NCI-H2029 (cell line): ENCODE data around the gene CELF6.

Experiments
- DNase-seq: peaks from one replicate; lab custom pipeline; 2025; lab: John Stamatoyannopoulos, UW

CELF6 gene

DNA sequence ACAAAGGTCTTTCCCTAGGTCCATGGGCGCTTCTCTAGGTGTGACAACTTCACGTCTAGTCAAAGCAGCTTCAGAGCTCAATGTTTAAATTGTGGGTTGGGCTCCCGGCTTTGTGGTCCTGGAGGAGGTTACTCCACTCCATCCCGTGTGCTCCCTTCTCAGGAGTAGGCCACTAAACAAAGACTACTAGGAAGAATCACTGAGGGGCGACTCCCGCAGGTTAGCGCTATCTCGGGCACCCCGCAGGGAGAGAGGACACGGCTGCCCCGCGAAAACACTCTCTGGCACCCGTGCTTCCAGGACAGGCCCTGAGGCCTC is 48.1 kb downstream of the CELF6 start:
- DNase-seq, result no peak

DNA sequence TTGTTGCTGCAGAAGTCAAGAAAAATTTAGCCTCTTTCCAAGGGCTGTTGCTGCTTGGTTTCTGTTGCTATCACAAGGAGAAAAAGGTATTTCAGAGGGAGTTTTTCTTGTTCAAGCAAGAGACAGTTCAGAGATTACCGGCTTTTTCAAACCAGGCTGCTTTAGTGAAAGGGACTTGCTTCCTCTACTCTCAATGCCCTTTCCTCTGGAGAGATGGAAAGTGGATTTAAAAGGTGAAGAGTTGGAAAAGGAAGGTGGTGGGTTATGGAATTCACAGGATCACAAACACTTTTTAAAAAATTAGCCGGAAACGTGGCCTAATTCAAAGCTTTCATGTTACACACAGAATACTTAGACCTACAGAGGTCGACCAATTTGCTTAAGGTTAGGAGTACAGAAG is 48.7 kb downstream of the CELF6 start:
- DNase-seq, result no peak

DNA sequence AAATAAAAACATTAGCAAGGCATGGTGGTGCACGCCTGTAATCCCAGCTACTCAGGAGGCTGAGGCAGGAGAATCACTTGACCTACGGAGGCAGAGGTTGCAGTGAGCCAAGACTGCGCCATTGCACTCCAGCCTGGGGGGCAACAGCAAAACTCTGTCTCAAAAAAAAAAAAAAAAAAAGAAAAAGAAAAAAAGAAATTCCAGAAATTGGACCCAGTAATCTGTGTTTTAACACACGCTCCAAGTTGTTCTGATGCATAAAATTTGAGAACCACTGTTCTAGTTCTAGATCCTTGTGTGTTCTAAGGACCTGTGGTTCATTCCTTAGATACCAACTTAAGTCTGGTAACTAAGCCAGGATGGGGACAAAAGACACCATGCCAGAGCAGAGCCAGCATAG is 50.2 kb downstream of the CELF6 start:
- no peak for DNase-seq

DNA sequence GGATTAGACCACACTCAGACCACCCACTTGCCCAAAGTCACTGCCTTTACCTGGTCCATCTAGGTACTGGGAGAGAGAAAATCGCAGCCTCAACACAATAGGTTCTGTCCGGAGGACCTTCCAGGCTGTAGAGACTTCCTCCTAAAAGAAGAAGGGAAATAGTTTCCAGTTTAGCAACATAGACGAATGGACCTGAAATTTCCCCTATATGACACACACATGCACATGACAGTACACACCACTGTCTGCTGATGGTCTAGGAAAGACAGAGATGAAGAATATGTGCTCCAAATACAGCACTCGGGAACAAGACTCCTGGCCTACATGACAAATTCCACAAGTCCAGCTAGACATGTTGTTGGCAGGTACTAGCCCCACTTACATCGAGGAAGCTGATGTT is 54.9 kb downstream of the CELF6 start:
- no peak for DNase-seq

GRCh38 chr15:72252663-72253299 is 67.2 kb downstream of the CELF6 start:
- no peak for DNase-seq

DNA sequence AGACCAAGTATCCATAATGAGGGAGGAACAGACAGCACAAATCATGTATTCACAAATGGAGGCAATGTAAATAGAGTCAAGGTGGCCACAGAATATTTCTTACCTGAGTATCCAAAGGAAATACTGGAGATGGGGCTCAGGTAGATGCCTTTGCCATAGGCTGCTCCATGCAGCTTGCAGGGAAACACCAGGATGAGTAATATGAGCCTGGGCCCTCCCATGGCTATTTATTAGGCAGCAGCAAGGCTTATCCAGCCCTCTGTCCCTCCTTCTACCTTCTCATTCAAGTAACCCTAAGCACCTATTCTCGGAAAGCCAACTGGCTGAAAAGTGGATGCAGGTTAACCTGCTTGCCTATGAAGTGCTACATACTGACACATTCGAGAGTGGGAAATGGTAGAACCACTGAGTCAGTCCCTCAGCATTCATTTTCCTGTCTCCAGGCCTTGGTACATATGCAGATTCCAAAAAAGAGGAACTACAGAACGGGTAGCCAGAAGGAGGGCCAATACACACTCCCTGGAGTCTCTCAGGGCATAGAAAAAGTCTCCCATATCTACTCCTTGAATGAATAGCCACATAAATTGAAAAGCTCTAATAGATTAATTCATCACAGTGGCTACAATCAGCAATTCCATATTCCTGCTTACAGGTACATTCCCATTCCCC is 70.7 kb downstream of the CELF6 start:
- no peak for DNase-seq

DNA sequence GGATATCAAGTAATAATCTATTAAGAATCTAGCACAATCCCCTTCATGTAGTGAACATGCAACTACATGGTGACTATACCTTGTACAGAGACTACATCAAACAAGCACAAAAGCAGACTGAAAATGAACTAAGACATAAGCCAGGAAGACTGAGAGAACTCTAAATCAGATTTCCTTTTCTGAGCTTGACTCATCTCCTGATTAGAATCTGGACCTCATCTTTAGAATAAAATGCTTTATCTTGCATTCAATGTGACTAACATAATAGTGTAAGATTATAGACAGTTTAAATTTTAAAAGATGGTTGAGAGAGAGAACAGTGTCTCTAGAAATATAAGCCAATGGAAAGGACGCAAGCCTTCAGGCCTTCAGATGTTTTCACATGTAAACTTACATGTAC is 71.4 kb downstream of the CELF6 start:
- no peak for DNase-seq

DNA sequence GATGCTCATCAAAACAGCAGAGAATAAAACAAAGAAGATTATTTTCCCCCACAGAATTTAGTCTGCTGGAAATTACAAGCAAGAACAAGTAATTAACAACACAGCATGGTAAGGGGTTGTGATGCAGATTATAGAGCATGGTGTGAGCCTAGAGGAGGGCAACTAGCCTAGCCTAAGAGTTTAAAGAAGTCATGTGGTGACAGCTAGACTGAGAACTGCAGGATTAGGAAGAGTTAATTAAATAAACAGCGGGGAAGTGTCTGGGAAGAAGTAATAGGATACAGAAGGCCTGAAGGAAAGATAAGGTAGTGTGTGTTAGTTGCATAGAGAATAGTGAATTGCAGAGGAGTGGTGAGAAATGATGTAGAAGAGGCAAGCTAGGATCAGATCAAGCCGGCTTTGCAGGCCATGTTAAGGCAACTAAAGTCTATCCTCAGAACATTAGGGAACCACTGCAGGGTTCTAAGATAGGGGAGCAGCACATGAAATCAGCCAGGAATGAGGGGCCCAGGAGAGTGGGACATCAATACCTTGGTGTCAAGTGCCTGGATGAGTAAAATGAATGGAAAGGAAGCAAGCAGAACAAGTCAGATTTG is 77.1 kb downstream of the CELF6 start:
- no peak for DNase-seq

DNA sequence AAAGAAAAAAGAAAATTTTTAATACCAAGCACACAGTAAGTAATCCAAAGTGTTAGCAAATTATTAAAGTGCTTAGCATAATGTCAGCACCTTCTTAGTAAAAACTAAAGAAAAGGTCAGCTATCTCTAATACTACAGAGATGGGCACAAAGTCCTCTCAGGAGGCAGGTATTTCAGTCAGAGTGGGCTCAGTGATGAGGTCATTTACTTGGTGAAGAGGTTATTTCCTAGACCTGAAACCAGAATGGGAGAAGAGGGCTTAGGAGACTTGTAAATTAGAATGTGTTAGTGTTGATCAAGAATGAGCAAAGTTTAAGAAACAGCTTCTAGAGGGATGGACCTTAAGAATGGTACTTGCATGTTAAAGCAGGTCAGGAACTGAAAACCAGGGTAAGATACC is 80.3 kb downstream of the CELF6 start:
- no peak for DNase-seq

DNA sequence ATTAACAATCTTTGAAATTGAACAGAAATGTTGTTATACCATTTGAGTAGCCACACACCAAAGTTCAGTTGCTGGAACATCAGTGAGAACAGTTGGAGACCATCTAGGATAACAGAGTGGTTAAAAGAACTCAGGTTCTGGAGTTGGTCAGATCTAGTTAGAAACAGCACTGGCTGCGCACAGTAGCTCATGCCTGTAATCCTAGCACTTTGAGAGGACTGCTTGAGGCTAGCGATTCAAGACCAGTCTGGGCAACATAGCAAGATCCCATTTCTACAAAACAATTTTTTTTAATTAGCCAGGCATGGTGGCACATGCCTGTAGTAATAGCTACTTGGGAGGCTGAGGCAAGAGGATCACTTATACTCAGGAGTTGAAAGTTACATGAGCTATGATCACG is 81.4 kb downstream of the CELF6 start:
- no peak for DNase-seq

- DNase-seq, result no peak
Measured at GRCh38 chr15:72237853-72238224, 82.1 kb downstream of the CELF6 start.

GRCh38 chr15:72237029-72237852 is 82.7 kb downstream of the CELF6 start:
- no peak for DNase-seq

DNA sequence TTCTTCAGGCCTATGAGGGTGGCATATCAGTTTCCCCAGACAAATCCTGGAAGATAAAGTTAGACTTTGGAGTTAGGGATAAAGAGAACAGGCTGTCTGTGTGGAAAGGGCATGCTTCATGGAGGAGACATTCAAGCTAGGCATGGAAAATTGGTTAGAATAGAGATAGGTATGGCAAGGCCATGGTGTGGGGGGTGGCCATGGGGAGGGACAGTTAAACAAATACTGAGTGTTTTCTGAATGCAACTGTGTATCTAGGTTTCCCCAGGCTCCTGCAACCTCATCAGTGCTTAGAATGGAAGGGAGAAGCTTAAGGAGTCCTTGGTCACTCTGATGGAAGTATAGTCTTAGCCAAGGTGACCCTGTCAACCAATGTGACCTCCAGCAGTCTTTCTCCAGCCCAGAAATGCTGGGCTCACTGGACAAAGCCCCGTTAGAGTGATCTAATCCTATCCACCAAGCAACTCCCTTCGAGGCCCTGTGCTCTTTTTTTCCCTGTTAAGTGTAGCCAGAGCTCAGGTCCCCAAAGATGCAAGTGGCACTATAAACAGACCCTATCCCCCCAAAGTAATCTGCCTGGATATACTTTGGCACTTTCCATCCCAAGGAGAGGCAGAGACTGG is 83.5 kb downstream of the CELF6 start:
- no peak for DNase-seq

DNA sequence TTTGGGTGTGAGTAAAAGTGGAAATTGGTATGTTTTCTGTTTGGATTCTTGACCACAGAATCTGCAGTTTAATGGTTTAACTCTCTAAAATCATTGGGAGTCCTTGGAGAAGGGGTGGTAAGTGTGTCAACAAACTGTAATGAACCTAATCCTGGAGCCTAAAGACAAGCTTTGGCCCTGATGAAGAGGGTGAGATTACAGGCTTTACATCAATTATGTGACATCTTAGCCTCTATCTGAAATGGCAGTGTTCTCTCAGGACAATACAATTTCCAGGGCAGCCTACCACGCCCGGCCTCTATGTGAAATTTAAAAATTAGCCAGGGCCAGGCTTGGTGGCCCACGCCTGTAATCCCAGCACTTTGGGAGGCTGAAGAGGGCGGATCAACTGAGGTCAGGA is 84.7 kb downstream of the CELF6 start:
- no peak for DNase-seq
